ENCODE data around the gene TRIM66. TPM values are rescaled to one million over a fixed set of nuclear protein-coding genes. Genes with fewer than 3 reads are reported as not detected.
"Not testable (repeated sequence)": the region's sequence is repeated elsewhere in the genome, so short reads cannot be mapped to it uniquely, and the experiment has no call there.

TRIM66 gene
- total and polyA plus RNA-seq, 3 experiments from 2014 or later, result 0.43 to 29.7 (median 27.7) TPM

DNA sequence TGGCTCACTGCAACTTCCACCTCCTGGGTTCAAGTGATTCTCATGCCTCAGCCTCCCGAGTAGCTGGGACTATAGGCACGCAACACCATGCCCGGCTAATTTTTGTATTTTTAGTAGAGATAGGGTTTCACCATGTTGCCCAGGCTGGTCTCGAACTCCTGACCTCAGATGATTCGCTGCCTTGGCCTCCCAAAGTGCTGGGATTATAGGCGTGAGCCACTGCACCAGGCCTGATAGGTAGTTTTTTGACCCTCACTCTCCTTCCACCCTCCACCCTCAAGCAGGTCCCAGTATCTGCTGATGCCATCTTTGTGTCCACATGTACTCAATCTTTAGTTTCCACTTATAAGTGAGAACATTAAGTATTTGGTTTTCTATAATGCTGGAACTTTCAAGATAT lies 12.4 kb downstream of the TRIM66 start:
- H3K27me3 ChIP-seq (ENCODE audit: insufficient read depth, low read length, poor library complexity, severe bottlenecking); H3K4me1 ChIP-seq (ENCODE audit: insufficient read depth, low read length); H3K9me3 Mint-ChIP-seq; H3K27ac Mint-ChIP-seq; H3K4me3 ChIP-seq (ENCODE audit: low read length); H3K4me1 Mint-ChIP-seq; H3K4me3 Mint-ChIP-seq; H3K27ac ChIP-seq (ENCODE audit: low read depth, low read length); H3K27me3 Mint-ChIP-seq; POLR2A ChIA-PET; CTCF ChIA-PET; H3K9me3 ChIP-seq (ENCODE audit: low read length); DNase-seq: not testable (repeated sequence)
- peaks cover 7 to 64% (median 24%) of the 10 kb centered on the region in 3 donors for H3K36me3 Mint-ChIP-seq
- peaks cover 11% of the 10 kb centered on the region for H3K36me3 ChIP-seq (ENCODE audit: insufficient read depth, low read length)

DNA sequence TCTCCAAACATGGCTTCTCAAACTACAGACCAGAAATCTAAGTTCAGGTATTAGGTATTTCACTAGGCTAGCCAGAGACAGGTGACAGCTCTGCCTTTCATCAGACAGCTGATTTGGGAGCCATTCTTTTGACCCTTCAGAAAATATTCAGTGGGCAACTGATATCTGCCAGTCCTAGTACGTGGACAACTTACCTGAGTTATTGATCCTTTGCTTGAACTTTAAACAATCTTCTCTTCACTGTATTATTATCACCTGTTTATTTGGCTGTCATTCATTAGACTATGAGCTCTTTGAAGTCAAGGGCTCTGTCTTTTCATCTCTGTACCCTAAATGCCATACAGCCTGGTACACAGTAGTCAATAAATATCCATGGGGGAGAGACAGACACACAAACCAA lies 17.2 kb downstream of the TRIM66 start:
- Histone ChIP-seq H3K4me3 (ENCODE audit: low read length) (no peak overlapping the region), H3K4me1 (ENCODE audit: insufficient read depth, low read length) (no peaks in the 10 kb centered on the region), H3K27me3 (ENCODE audit: insufficient read depth, low read length, poor library complexity, severe bottlenecking) (no peaks in the 10 kb centered on the region), H3K9me3 (ENCODE audit: low read length) (no peaks in the 10 kb centered on the region), H3K27ac (ENCODE audit: low read depth, low read length) (no peak overlapping the region), H3K36me3 (ENCODE audit: insufficient read depth, low read length) (no peaks in the 10 kb centered on the region)
- Mint-ChIP-seq H3K9me3 (no peaks in the 10 kb centered on the region), H3K36me3 (peaks cover 0 to 51% (median 12%) of the 10 kb centered on the region in 3 donors), H3K27ac (no peak overlapping the region), H3K4me3 (no peak overlapping the region), H3K4me1 (peaks cover 0 to 2% (median 0%) of the 10 kb centered on the region in 3 donors), H3K27me3 (no peaks in the 10 kb centered on the region)
- POLR2A ChIA-PET, result no interaction called here
- CTCF ChIA-PET, result no interaction called here
- no peak for DNase-seq

DNA sequence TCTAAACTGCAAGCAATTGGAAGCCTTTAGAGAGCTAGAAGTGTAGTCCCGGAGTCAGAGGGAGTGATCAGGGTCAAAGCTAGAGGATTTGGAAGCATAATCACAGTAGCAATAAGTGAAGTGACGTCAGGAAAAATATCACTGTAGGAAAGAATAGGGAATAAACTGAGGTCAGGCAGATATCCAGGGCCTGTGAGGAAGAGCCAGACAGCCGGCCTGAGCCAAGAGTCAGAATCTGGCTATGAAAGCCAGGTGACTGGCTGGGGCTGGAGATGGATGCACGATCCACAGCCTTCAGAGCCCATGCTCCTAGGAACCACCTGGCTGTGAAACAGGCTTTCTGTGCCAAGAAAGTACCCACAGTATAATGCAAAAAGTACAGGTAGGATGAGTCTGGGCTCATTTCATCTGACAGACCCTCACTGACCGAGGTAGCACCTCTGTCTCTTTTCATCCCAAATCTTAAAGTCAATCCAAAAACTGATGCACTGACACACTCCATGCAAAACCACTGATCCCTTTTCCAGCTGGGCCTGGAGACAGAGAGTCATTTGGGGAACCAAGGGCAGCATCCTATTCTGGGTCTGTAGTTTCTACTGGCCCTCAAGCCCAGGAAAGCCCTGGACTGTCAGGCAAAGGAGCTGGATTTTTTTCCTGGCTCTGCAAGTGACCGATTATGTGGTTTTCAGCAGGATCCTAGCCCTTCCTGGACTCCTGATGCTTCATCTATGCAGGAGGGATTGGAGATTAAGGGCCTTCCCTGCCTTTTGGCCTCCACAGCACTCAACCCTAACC lies 21.3 kb downstream of the TRIM66 start:
- peaks cover 0 to 39% (median 9%) of the 10 kb centered on the region in 3 donors for H3K36me3 Mint-ChIP-seq
- H3K4me1 Mint-ChIP-seq, result no peaks in the 10 kb centered on the region
- no peaks in the 10 kb centered on the region for H3K9me3 Mint-ChIP-seq
- CTCF ChIA-PET, result no interaction called here
- no peak for DNase-seq
- Histone ChIP-seq H3K4me3 (ENCODE audit: low read length) (no peak overlapping the region), H3K36me3 (ENCODE audit: insufficient read depth, low read length) (no peaks in the 10 kb centered on the region), H3K9me3 (ENCODE audit: low read length) (no peaks in the 10 kb centered on the region), H3K27me3 (ENCODE audit: insufficient read depth, low read length, poor library complexity, severe bottlenecking) (no peaks in the 10 kb centered on the region), H3K27ac (ENCODE audit: low read depth, low read length) (no peak overlapping the region), H3K4me1 (ENCODE audit: insufficient read depth, low read length) (no peaks in the 10 kb centered on the region)
- H3K27me3 Mint-ChIP-seq, result no peaks in the 10 kb centered on the region
- no peak overlapping the region for H3K4me3 Mint-ChIP-seq
- POLR2A ChIA-PET, result interaction anchor here (1.0 kb wide), 1 partner anchor 21 kb away, joined by 3 read pairs; the partner anchor contains the start of genes RPL27A and TRIM66
- H3K27ac Mint-ChIP-seq, result peak overlapping the region in 1 of 8 donors; percentile 7

DNA sequence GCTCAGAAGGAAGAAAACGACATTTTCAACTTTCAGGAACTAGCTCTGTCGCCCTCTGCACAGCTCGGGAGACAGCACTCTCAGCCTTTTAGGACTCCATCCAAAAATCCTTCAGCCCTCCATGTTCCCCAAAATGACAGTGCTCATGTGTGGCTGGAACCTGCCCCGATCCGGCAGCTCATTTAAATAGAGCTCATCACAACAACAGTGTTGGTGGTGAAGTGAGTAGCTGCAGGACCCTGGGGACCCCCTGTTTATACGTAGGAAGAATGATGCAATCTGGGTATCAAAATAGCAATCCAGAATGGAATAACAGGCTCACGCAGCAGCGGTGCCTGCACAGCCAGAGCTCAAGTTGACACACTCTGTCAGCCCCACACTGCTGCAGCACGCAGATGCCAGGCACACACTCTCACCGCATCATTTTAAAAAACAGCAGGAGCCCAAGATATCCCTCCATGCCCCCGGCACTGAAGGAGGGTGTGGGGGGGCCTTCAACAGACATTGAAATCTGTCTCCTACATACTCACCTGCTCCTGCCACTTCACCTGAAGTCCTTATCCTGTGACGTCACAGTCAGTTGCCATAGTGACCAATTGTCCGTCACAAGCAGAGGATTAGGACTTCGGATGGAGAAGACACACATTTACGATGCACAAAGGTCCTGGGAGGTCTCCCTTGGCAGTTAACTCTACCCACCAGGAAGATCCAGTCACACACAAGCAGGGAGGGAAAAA lies 24.0 kb downstream of the TRIM66 start:
- Mint-ChIP-seq H3K4me3 (no peak overlapping the region), H3K27ac (peak overlapping the region in 1 of 8 donors; percentile 23), H3K36me3 (peaks cover 0 to 37% (median 13%) of the 10 kb centered on the region in 3 donors), H3K27me3 (no peaks in the 10 kb centered on the region), H3K4me1 (no peaks in the 10 kb centered on the region), H3K9me3 (no peaks in the 10 kb centered on the region)
- Histone ChIP-seq H3K27ac (ENCODE audit: low read depth, low read length) (no peak overlapping the region), H3K9me3 (ENCODE audit: low read length) (no peaks in the 10 kb centered on the region), H3K4me3 (ENCODE audit: low read length) (no peak overlapping the region), H3K36me3 (ENCODE audit: insufficient read depth, low read length) (no peaks in the 10 kb centered on the region), H3K4me1 (ENCODE audit: insufficient read depth, low read length) (no peaks in the 10 kb centered on the region), H3K27me3 (ENCODE audit: insufficient read depth, low read length, poor library complexity, severe bottlenecking) (no peaks in the 10 kb centered on the region)
- ChIA-PET CTCF (interaction anchor here (1.4 kb wide), 1 partner anchor 13 kb away, joined by 3 read pairs; no protein-coding TSS in a partner anchor), POLR2A (no interaction called here)
- DNase-seq, result no peak

DNA sequence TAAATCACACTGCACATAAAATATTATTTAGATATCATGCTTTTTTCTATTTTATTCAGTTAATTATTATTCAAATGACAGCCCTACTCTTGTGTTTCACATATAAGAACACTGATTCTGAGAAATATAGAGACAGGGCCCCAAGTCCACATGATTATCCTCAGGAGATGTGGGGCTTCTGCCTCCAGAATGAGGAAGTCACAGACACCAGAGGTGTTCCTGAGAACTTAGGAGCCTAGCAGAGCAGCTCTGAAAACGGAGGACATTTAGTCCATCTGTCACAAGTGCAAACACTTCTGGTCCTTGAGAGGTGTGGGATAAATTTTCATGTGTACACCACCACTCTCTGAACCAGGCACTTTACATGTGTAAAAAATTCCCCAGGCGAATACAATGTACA lies 26.2 kb downstream of the TRIM66 start:
- no peaks in the 10 kb centered on the region for H3K4me1 Mint-ChIP-seq
- H3K4me3 Mint-ChIP-seq, result no peak overlapping the region
- H3K9me3 Mint-ChIP-seq, result no peaks in the 10 kb centered on the region
- H3K36me3 Mint-ChIP-seq, result peaks cover 0 to 45% (median 14%) of the 10 kb centered on the region in 3 donors
- H3K9me3 ChIP-seq (ENCODE audit: low read length), result no peaks in the 10 kb centered on the region
- ChIA-PET CTCF (no interaction called here), POLR2A (no interaction called here)
- no peak for DNase-seq
- H3K4me3 ChIP-seq (ENCODE audit: low read length), result no peak overlapping the region
- H3K27ac ChIP-seq (ENCODE audit: low read depth, low read length), result no peak overlapping the region
- no peak overlapping the region for H3K27ac Mint-ChIP-seq
- H3K36me3 ChIP-seq (ENCODE audit: insufficient read depth, low read length), result no peaks in the 10 kb centered on the region
- H3K27me3 Mint-ChIP-seq, result no peaks in the 10 kb centered on the region
- no peaks in the 10 kb centered on the region for H3K27me3 ChIP-seq (ENCODE audit: insufficient read depth, low read length, poor library complexity, severe bottlenecking)
- no peaks in the 10 kb centered on the region for H3K4me1 ChIP-seq (ENCODE audit: insufficient read depth, low read length)

DNA sequence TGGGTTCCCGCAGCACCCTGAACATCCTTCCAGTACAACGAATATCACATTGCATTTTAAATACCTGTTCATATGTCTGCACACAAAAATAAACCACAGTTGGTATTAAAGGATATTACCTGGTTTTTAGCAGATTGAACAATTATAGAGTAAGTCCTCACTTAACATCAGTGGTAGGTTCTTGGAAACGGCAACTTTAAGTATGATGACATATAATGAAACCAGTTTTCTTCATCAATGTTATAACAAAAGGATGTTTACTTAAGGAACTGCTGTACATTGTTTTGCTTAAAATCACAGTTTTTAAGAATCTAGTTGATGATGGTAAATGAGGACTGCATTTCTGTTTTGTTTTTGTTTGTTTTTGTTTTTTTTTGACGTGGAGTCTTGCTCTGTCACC lies 28.0 kb downstream of the TRIM66 start:
- CTCF ChIA-PET, result no interaction called here
- Mint-ChIP-seq H3K36me3 (peaks cover 0 to 58% (median 15%) of the 10 kb centered on the region in 3 donors), H3K4me1 (no peaks in the 10 kb centered on the region), H3K27ac (peak overlapping the region in 2 of 8 donors; percentile 41 to 86), H3K27me3 (no peaks in the 10 kb centered on the region), H3K9me3 (no peaks in the 10 kb centered on the region), H3K4me3 (no peak overlapping the region)
- no peak overlapping the region for H3K4me3 ChIP-seq (ENCODE audit: low read length)
- no peaks in the 10 kb centered on the region for H3K4me1 ChIP-seq (ENCODE audit: insufficient read depth, low read length)
- no peak overlapping the region for H3K27ac ChIP-seq (ENCODE audit: low read depth, low read length)
- DNase-seq, result no peak
- no peaks in the 10 kb centered on the region for H3K36me3 ChIP-seq (ENCODE audit: insufficient read depth, low read length)
- H3K9me3 ChIP-seq (ENCODE audit: low read length), result no peaks in the 10 kb centered on the region
- POLR2A ChIA-PET, result no interaction called here
- H3K27me3 ChIP-seq (ENCODE audit: insufficient read depth, low read length, poor library complexity, severe bottlenecking), result no peaks in the 10 kb centered on the region

DNA sequence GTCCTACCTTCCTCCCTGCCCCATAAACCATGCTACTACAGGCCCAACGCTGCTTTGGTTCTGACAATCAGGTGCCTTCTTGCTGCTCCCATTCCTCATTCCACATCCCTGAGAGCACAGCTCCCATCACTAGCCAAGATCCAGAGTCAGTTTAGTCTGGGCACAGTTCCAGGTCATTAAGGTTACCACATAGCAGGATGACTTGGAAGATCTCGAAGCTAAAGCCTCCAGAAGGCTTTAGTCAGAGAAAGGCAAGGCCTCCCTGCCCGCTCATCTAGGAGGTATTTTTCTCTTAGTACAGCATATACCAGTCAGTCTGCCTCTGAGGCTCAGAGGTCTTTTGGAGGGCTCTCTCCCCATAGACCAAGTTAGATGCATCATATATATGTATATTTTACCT lies 30.3 kb downstream of the TRIM66 start:
- no peak overlapping the region for H3K4me3 ChIP-seq (ENCODE audit: low read length)
- peaks cover 5% of the 10 kb centered on the region for H3K36me3 ChIP-seq (ENCODE audit: insufficient read depth, low read length)
- H3K27me3 ChIP-seq (ENCODE audit: insufficient read depth, low read length, poor library complexity, severe bottlenecking), result no peaks in the 10 kb centered on the region
- H3K27me3 Mint-ChIP-seq, result no peaks in the 10 kb centered on the region
- no peaks in the 10 kb centered on the region for H3K4me1 Mint-ChIP-seq
- CTCF ChIA-PET, result no interaction called here
- H3K4me1 ChIP-seq (ENCODE audit: insufficient read depth, low read length), result no peaks in the 10 kb centered on the region
- H3K4me3 Mint-ChIP-seq, result no peak overlapping the region
- no peak overlapping the region for H3K27ac ChIP-seq (ENCODE audit: low read depth, low read length)
- POLR2A ChIA-PET, result no interaction called here
- no peak for DNase-seq
- H3K9me3 ChIP-seq (ENCODE audit: low read length), result no peaks in the 10 kb centered on the region
- H3K36me3 Mint-ChIP-seq, result peaks cover 4 to 74% (median 23%) of the 10 kb centered on the region in 3 donors
- H3K9me3 Mint-ChIP-seq, result no peaks in the 10 kb centered on the region
- no peak overlapping the region for H3K27ac Mint-ChIP-seq

DNA sequence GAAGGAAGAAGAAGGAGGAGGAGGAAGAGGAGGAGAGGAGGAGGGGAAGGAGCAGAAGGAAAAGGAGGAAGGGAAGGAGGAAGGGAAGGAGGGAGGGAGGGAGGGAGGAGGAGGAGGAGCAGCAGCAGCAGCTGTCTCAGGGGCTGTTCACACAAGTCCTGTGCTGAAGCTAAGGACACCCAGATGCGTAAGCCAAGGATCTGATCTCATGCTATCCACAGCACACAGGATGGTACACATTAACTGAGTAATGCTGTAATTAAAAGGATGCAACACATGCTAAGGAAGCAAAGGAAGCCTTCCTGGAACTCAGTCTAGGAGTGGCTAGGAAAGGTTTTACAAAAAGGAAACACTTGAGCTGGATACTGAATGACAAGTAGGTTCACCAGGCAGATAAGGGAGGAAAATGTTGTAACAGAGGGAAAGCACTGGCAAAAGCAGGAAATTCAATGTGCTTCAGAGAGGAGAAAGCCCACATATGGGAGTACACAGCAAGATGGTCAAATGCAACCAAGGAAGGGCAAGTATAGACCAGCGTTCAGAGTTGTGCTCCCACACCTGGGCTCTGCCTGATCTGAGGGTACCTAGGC lies 32.0 kb downstream of the TRIM66 start:
- ChIA-PET POLR2A (no interaction called here), CTCF (no interaction called here)
- Histone ChIP-seq H3K4me3 (ENCODE audit: low read length) (no peak overlapping the region), H3K27ac (ENCODE audit: low read depth, low read length) (no peak overlapping the region), H3K9me3 (ENCODE audit: low read length) (no peaks in the 10 kb centered on the region), H3K36me3 (ENCODE audit: insufficient read depth, low read length) (peaks cover 5% of the 10 kb centered on the region), H3K27me3 (ENCODE audit: insufficient read depth, low read length, poor library complexity, severe bottlenecking) (no peaks in the 10 kb centered on the region), H3K4me1 (ENCODE audit: insufficient read depth, low read length) (no peaks in the 10 kb centered on the region)
- no peak for DNase-seq
- H3K27me3 Mint-ChIP-seq, result no peaks in the 10 kb centered on the region
- no peak overlapping the region for H3K27ac Mint-ChIP-seq
- no peaks in the 10 kb centered on the region for H3K9me3 Mint-ChIP-seq
- peaks cover 9 to 66% (median 28%) of the 10 kb centered on the region in 3 donors for H3K36me3 Mint-ChIP-seq
- no peaks in the 10 kb centered on the region for H3K4me1 Mint-ChIP-seq
- H3K4me3 Mint-ChIP-seq, result no peak overlapping the region

Measured in CD8-positive, alpha-beta memory T cell (primary cell).